ENCODE measurements around the gene SEC14L6. TPM values are rescaled to one million over a fixed set of nuclear protein-coding genes. Genes with fewer than 3 reads are reported as not detected.

Gene SEC14L6
- total RNA-seq, 1 donor from 2014 or later: 0.16 TPM

GRCh38 chr22:30472994-30473720 is 73.4 kb downstream of the SEC14L6 start:
- Histone ChIP-seq H3K4me1 (ENCODE audit: insufficient read depth, low read length) (no peaks in the 10 kb centered on the region), H2AFZ (ENCODE audit: low read depth, low read length) (no peak overlapping the region), H3K79me2 (ENCODE audit: insufficient read depth, low read length) (no peaks in the 10 kb centered on the region), H3K4me3 (ENCODE audit: insufficient read depth, low read depth, low read length) (no peak overlapping the region), H3K9ac (ENCODE audit: low read length) (no peak overlapping the region), H3K9me3 (ENCODE audit: insufficient read depth, low read depth, low read length) (no peaks in the 10 kb centered on the region), H3K36me3 (ENCODE audit: insufficient read depth, low read length) (no peaks in the 10 kb centered on the region), H3K27ac (ENCODE audit: low read depth, low read length) (no peak overlapping the region), H3K4me2 (ENCODE audit: low read length) (no peak overlapping the region), H4K20me1 (ENCODE audit: insufficient read depth, low read length) (no peaks in the 10 kb centered on the region), H3K27me3 (ENCODE audit: insufficient read depth, low read length) (peaks cover 30% of the 10 kb centered on the region)
- FAIRE-seq: no peak
- DNase-seq (ENCODE audit: low read depth): no peak
- H3K36me3 Mint-ChIP-seq (ENCODE audit: low read depth, unreplicated experiment): no peaks in the 10 kb centered on the region
- no peaks in the 10 kb centered on the region for H3K9me3 Mint-ChIP-seq (ENCODE audit: unreplicated experiment)
- H3K27me3 Mint-ChIP-seq (ENCODE audit: low read depth, unreplicated experiment): peaks cover 50% of the 10 kb centered on the region
- TF ChIP-seq EZH2 (IDR thresholded peaks at IDR 0.05; ENCODE audit: insufficient read depth, low read length): no peak
- H3K4me1 Mint-ChIP-seq (ENCODE audit: low read depth, unreplicated experiment): no peaks in the 10 kb centered on the region
- H3K4me3 Mint-ChIP-seq (ENCODE audit: unreplicated experiment): no peak overlapping the region
- H3K27ac Mint-ChIP-seq (ENCODE audit: unreplicated experiment): no peak overlapping the region

Other genes starting within 250 kb of the SEC14L6 start
- 32.7 and 33.3 TPM in 2 replicates for gene TBC1D10A, start 219.8 kb downstream of the SEC14L6 start, total RNA-seq
- gene SF3A1, start 189.8 kb downstream of the SEC14L6 start, total RNA-seq: 134 and 139 TPM in 2 replicates
- gene CCDC157, start 189.7 kb downstream of the SEC14L6 start, total RNA-seq: 2.9 and 3.2 TPM in 2 replicates
- gene RNF215, start 159.3 kb downstream of the SEC14L6 start, total RNA-seq: 24.5 and 28.5 TPM in 2 replicates
- gene SEC14L2, start 149.7 kb downstream of the SEC14L6 start, total RNA-seq: 14.5 and 19.5 TPM in 2 replicates
- gene MTFP1, start 121.0 kb downstream of the SEC14L6 start, total RNA-seq: 10.6 and 13.0 TPM in 2 replicates
- gene SEC14L3, start 74.7 kb downstream of the SEC14L6 start, total RNA-seq: not detected in 2 replicates
- not detected in 2 replicates for gene SEC14L4, start 41.0 kb downstream of the SEC14L6 start, total RNA-seq
- gene GAL3ST1, start 27.9 kb upstream of the SEC14L6 start, total RNA-seq: 3.4 and 3.8 TPM in 2 replicates
- gene PES1, start 45.2 kb upstream of the SEC14L6 start, total RNA-seq: 88.7 and 92.9 TPM in 2 replicates
- gene TCN2, start 60.4 kb upstream of the SEC14L6 start, total RNA-seq: 2.7 and 3.8 TPM in 2 replicates
- 3.2 and 4.2 TPM in 2 replicates for gene SLC35E4, start 89.0 kb upstream of the SEC14L6 start, total RNA-seq
- 8.6 and 10.2 TPM in 2 replicates for gene DUSP18, start 121.1 kb upstream of the SEC14L6 start, total RNA-seq
- 0.48 and 0.89 TPM in 2 replicates for gene OSBP2, start 148.1 kb upstream of the SEC14L6 start, total RNA-seq